Activated CD8-positive, alpha-beta memory T cell treated with anti-CD3 and anti-CD28 coated beads for 1 hour (primary cell): Measurements from ENCODE around the gene CDHR3.

Experiments used
- DNase-seq, 2 donors: peaks; one replicate each; pipeline ENCODE4 v3.0.0-alpha.2; 2020; ENCODE audit warnings: low read depth in 1 of 2; ENCODE audit errors: extremely low read depth in 1 of 2

CDHR3 gene

GRCh38 chr7:106022193-106022821 lies 59.2 kb downstream of the CDHR3 start:
- DNase-seq, result peak; percentile 47 to 78

DNA sequence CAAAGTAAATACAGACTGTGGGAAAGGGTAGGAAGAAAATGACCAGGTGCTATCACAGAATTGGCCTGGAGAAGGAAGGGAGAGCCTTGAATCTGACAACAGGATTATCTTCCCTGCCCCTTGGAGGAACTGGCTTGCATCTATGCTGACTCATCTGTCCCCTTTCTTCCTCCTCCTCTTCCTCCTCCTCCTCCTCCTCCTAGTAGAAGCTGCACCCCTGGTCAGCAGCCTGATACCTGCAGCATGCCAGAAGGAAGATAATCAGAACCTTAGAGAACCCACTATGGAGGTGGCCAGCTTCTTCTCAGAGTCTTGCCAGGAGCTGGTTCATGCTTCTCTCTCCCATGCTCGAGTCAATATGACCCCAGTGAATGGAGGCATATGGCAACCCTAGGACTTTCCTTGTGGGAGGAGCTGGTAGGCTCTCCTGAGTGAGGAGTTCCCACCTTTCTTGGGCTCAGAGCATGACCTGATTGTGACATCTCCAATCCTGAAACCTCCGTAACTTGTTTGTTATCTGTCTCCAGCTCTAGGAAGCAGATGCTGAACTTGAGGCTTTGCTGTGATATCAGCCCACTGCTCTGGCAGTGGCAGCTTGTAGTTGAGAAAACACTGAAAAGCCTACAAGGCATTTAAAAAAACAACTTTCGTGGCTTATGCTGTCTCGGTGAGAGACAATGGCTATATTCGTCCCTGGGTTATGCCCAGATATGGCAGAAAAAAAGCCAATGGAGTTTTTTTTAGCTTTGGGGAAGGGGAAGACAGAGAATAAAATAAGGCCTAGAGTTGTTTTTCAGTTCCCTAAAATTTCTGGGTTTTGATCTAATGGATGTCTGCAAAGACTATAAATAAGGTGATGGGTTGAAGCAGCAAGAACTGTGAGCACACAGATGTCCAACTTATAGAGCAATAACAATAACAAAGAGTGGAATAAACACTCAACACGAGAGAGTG lies 60.6 kb downstream of the CDHR3 start:
- DNase-seq, result no peak

DNA sequence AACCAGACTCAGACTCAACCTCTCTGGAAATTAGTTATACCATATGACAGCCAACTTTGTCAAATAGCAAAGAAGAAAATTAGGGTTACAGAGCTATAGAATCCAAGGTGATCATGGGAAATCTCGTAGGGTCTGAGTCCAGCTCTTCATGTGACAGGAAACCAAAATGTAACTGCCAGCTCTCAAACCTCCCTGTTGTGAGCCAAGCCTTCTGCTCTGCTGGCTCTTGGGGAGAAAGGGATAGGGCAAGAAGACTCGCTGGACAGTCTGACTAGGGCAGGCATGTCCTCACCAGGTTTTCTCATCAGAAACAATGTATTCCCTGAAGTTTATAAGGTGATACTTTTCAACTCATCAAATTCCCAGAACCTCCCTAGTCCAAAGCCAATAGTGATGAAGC lies 63.0 kb downstream of the CDHR3 start:
- no peak for DNase-seq

- no peak for DNase-seq
Measured at GRCh38 chr7:106029451-106029850, 66.4 kb downstream of the CDHR3 start.

- no peak for DNase-seq
Measured at GRCh38 chr7:106029941-106030340, 66.9 kb downstream of the CDHR3 start.

GRCh38 chr7:106031300-106032035 lies 68.4 kb downstream of the CDHR3 start:
- DNase-seq, result no peak

DNA sequence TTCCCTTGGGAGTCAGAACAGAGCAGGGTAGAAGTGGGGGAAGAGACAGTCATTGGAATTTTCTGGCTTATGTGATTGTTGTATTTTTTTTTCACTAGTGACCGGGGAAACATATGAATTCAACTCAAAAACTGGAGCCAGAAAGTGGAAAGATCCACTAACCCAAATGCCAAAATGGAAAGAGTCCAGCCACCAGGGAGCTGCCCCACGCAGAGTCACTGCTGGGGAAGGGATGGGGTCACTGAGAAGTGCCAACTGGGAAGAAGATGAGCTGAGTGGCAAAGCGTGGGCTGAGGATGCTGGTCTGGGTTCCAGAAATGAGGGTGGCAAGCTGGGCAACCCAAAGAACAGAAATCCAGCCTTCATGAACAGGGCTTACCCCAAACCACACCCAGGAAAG lies 69.2 kb downstream of the CDHR3 start:
- no peak for DNase-seq

- DNase-seq, result no peak
Measured at GRCh38 chr7:106033735-106034134, 70.7 kb downstream of the CDHR3 start.

DNA sequence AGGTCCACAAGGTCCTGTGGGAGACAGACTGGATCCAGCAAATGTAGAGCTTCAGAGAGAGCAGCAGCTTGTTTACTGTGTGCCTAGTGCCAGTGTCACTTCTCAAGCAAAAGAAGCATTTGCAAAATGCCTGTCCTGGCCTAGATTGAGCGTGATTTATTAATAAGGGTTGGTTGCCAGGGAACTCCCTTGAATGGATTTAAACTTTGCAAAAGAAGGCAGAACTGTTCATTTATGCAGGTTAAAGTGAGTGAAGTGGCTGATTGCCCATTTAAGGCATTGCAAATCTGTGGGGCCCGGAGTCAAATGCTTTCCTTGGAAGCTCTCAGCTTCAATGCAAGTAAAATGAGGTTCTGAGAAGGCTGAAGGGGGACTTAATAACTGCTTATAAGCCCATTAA lies 71.3 kb downstream of the CDHR3 start:
- no peak for DNase-seq

DNA sequence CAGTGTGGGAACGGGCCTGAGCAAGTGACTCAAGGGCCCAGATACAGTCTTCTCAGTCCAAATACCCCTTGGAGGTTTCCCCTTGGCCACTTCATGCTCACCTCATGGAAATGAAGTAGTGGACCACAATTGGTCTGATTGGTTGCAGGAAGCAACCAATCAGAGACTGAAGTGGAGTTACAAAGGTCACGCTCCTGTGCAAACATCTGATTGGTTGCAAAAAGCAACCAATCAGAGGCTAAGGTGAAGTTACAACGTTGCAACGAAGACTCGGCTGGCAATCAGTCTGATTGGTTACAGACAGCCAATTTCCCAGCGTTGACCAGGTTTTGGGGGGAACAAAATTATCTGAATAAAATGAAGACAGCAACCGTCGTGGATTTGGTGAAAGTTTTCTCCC lies 72.5 kb downstream of the CDHR3 start:
- DNase-seq, result no peak

- DNase-seq, result no peak
Measured at GRCh38 chr7:106036004-106036403, 72.9 kb downstream of the CDHR3 start.

DNA sequence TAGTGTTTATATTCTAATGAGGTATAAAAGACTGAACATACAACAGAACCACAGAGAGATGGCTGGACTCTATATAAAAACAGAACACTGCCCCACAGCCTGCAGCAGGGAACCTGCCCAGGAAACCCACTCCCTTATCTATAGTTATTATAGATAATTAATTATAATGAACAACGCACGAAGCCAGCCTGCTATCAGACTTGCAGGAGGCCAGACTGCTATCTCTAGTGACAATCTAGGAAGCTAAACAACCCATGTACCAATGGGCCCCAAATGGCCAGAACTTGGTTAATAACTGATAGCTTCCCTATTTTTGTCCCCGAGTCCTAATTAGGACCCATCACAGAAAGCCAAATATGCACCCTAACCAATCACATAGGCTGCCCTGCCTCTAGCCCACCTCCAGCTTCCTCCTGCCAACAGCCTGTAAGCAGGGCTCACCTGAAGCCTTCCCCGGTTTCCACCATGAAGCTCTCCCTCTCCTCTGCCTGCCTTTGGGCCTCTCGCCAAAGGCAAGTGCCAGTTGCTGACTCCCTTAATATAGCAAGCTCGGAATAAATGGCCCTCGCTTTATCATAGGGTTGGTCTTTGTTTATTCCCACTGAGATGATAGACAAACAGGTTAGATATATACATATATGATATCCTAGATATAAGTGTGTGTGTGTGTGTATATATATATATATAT lies 74.6 kb downstream of the CDHR3 start:
- DNase-seq, result no peak

- DNase-seq, result no peak
Measured at GRCh38 chr7:106038289-106038688, 75.2 kb downstream of the CDHR3 start.

- DNase-seq, result no peak
Measured at GRCh38 chr7:106038916-106039315, 75.9 kb downstream of the CDHR3 start.

- DNase-seq, result no peak
Measured at GRCh38 chr7:106039486-106040060, 76.5 kb downstream of the CDHR3 start.

GRCh38 chr7:106041140-106041717 lies 78.2 kb downstream of the CDHR3 start:
- DNase-seq, result no peak

- DNase-seq, result no peak
Measured at GRCh38 chr7:106042196-106042611, 79.1 kb downstream of the CDHR3 start.

- no peak for DNase-seq
Measured at GRCh38 chr7:106045139-106045538, 82.1 kb downstream of the CDHR3 start.

GRCh38 chr7:106045586-106045985 lies 82.5 kb downstream of the CDHR3 start:
- DNase-seq, result no peak

DNA sequence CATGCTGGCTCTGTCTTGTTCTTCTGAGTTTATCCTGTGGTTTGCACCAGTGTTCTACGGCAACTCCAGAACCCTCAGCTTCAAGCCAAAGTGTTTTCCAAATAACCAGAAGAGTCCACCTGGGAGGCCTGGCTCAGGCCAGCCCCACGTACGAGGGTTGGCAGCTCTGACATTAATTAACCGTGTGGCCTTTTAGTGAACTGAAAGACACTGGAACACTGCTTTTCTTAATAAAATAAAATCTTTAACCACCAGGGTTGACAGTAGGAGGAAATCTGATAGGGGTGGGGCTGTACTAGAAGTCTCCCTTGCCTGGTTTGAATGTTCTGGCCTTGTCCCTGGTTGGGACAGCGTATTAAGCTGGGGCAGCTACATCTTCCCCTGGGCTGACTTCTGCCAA lies 84.1 kb downstream of the CDHR3 start:
- no peak for DNase-seq
